GM21825 (cell line): ENCODE data around the gene NID1.
"Not testable (repeated sequence)": the region's sequence is repeated elsewhere in the genome, so short reads cannot be mapped to it uniquely, and the experiment has no call there.

ENCODE experiments used
- ATAC-seq: cut with Tn5 transposase; IDR thresholded peaks from one replicate; pipeline ENCODE4 v1.9.1; 2021; ENCODE audit warnings: mild to moderate bottlenecking, moderate library complexity; ENCODE audit not compliant: unreplicated experiment

Gene NID1

DNA sequence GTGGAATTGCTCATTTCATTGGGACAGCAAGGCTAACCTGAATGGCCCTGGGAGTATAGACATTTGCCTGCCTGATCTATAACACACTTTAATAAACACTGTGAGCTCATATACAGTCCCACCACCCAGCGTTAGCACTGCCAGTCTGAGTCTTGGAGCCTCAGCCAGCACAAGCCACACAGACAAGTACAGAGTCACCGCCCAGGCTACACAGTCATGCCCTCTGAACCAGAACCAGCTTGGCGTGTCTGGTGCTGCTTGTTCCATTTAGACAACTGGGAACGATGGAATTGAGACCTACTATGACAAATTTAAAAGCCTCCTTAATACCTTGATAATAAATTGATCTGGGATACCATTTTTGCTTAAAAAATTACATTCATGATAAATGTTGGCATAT is 31.6 kb downstream of the NID1 start:
- no peak for ATAC-seq

- ATAC-seq = no peak
These were observed 34.4 kb downstream of the NID1 start for GRCh38 chr1:236030534-236030933.

- ATAC-seq = no peak
These were observed 35.4 kb downstream of the NID1 start for GRCh38 chr1:236029428-236029940.

DNA sequence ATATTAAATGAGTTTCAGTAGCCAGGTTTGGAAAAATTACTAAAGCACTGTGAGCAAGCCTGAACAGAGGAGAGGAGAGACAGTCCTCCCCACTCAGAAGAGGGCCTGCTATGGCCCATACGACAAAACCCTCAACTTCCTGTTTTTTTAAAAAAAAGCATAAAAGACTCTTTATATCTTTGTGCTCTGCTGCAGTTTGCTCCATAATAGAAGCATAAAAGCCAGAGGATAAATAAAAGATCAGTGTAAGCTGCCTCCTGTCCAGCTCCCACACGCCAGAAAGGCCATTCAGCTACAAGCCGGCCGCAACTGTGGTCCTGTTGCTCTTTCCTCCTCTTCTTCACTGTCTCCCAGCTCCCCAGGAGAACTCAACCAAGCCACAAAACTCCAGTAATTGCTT is 37.8 kb downstream of the NID1 start:
- no peak for ATAC-seq

- no peak for ATAC-seq
These were observed 39.1 kb downstream of the NID1 start for GRCh38 chr1:236025836-236026235.

DNA sequence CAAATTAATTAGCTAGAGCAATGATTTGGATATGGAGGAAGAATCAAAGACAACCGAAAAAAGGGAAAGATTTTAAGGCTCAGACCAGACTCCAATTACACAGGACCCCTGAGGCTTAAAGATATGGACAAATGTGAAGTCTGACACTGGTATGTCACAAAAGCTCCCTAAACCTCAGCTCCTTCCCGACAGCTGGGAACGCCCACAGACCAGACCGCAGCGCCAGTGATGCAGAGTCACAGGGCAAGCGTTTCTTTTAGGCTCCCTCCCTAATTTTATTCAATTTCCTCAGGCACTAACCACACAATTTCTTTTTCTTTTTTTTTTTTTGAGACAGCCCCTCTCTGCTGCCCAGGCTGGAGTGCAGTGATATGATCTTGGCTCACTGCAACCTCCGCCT is 40.2 kb downstream of the NID1 start:
- no peak for ATAC-seq

- no peak for ATAC-seq
These were observed 40.8 kb downstream of the NID1 start for GRCh38 chr1:236023926-236024565.

- ATAC-seq = no peak
These were observed 43.3 kb downstream of the NID1 start for GRCh38 chr1:236021424-236022135.

DNA sequence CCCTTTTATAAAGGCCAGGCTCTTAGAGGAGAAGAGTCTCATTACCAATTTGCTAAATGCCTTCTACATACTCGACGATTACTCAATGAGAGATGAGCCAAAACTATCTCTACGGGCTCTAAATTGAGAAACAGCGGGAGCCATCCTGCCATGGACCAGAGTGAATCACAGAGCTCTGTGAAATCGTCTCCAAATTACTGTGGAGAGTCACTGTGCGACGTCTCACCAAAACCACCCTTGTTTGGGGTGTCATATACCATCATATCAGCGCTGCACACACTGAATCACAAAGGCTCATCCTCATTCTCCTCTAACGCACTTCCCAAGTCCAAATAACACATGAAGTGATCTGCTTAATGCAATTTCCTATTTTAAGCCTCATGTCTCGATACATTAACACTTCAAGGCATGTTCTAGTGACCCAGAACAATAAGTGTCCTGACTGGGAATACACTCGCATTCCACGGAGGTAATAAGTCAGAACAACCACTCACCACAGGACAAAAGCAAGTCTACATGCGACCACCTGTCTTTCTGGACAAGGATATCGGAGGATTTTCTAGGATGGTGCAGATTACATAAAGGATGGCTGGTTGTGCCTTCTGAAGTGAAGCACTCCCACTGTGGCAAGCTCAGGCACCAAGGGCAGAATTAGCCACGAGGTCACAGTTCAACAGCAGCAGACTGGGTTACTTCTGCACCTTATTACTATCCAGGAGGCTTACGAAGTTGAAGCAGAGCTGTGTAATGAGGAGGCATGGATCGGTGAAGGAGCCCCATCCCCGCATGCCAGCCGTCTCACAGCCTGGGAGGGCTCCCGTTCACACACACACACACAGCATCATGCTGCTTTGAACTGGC is 44.3 kb downstream of the NID1 start:
- ATAC-seq = no peak

DNA sequence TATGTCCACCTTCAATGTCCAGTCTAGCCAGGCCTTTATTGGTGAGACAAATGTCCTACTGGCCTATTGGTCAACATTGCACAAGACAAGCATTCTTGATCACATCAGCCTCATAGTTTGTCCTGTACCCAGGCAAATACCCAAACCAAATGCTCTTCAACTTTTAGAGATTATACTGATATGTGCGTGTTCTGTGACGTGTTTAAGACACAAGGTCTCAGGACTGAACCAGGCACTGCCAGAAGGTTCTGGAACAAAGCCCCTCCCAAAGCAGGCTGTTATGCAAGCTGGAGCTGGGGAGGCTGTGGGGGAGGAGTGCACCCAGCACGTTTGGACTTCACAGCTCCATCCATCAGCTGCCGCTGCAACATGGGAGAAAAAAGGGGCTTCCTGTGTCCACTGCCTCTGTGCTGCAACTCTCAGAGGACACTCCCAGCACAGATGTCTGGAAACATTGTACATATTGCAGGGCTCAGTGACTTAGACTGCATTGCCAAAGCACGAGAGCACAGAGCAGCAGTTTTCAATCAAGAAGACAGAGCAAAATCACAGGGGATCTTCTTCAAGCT is 45.9 kb downstream of the NID1 start:
- no peak for ATAC-seq

DNA sequence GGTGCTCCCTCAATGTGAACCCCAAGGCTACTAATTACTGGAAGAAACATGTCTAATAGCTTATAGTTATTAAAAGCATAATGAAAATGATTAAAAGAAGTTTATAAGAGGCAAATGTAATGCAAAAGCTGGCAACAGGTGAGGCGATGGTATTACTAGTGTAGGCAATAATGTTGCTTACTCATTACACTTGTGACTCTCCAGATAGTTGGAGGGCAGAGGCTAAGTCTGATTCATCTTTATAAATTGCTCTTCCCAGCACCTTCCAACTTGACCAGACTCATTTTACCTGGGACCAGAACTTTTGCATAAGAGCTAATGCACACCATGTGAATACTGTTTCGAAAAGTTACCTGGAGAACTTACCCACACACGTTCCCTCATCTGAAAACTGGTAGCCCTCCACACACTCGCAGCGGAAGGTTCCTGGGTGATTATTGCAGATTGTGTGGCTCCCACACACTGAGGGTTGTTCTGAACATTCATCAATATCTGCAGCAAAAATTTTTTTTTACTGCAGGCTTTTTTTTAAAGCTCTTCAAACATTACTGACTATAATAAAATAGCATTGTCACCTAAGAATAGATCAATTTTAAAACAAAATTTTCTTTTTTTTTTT is 48.0 kb downstream of the NID1 start:
- ATAC-seq = no peak

- no peak for ATAC-seq
These were observed 48.8 kb downstream of the NID1 start for GRCh38 chr1:236016083-236016482.

GRCh38 chr1:236015539-236015938 is 49.4 kb downstream of the NID1 start:
- ATAC-seq = no peak

- no peak for ATAC-seq
These were observed 51.6 kb downstream of the NID1 start for GRCh38 chr1:236013330-236013729.

GRCh38 chr1:236011641-236012040 is 53.2 kb downstream of the NID1 start:
- ATAC-seq = no peak

- ATAC-seq = no peak
These were observed 54.4 kb downstream of the NID1 start for GRCh38 chr1:236010443-236010842.

DNA sequence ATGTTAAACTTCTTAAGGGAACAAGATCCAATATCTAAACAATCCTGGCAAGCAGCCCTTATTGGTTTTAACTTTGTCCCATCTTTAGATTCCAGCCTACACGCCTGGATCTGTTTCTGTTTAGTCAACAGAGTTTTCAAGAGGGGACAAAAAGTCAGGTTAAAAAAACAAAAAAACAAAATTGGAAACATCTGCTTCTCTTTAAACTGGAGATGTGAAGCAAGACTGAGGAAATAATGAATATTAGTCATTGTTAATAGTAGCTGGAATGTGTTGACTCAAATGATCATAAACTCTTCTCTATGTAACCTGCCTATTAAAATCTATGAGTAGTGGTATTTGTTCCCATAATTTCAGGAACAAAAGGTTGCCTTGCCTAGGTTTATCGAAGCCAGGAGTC is 55.0 kb downstream of the NID1 start:
- no peak for ATAC-seq

GRCh38 chr1:236009191-236009590 is 55.7 kb downstream of the NID1 start:
- no peak for ATAC-seq

GRCh38 chr1:236007781-236008180 is 57.1 kb downstream of the NID1 start:
- ATAC-seq = no peak

DNA sequence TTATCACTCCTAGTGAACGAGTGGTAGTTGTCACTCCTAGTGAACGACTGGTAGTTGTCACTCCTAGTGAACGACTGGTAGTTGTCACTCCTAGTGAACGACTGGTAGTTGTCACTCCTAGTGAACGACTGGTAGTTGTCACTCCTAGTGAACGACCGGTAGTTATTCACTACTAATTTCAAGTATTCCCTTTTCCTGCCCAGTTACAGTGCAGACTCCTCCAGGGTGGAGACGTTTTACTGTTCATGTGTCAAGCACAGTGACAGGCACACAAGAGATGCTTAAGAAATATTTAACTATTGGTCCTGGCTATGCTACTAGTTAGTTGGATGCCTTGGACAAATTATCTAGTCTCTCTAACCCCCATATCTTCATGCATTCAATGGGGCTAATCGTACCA is 61.8 kb downstream of the NID1 start:
- ATAC-seq = not testable (repeated sequence)

- no peak for ATAC-seq
These were observed 62.3 kb downstream of the NID1 start for GRCh38 chr1:236002572-236002971.
